Measurements from ENCODE around the gene USP5. TPM values are rescaled to one million over a fixed set of nuclear protein-coding genes. Genes with fewer than 3 reads are reported as not detected.

The USP5 gene
- polyA plus RNA-seq, 1 of the 3 experiments (the other 2 are of a cell fraction): 97.2 TPM

GRCh38 chr12:6830286-6830890, 21.6 kb upstream of the USP5 start:
- Histone ChIP-seq H3K4me1 (ENCODE audit: control insufficient read depth in 1 of 2, insufficient read depth in 2 of 2, low read depth in 1 of 2, low read length in 1 of 2) (peaks cover 10 to 28% of the 10 kb centered on the region in 2 experiments; a peak in 3 of 4 replicates), H3K9ac (no peak overlapping the region), H3K9me3 (no peaks in the 10 kb centered on the region), H3K79me2 (ENCODE audit: insufficient read depth) (peaks cover 31% of the 10 kb centered on the region), H2AFZ (ENCODE audit: low read depth) (no peak overlapping the region), H4K20me1 (ENCODE audit: insufficient read depth) (0 out of 2 replicates have a peak, but pooled peaks cover 6% of the 10 kb centered on the region), H3F3A (replicated peaks; ENCODE audit: insufficient read depth) (peaks cover 8% of the 10 kb centered on the region), H3K36me3 (replicated peaks in 1 of 2; ENCODE audit: control insufficient read depth in 1 of 2, insufficient read depth in 2 of 2, low read length in 1 of 2) (peaks cover 26 to 38% of the 10 kb centered on the region in 2 experiments), H3K27me3 (ENCODE audit: insufficient read depth) (no peaks in the 10 kb centered on the region), H3K4me3 (ENCODE audit: low read depth in 2 of 2, low read length in 1 of 2) (peak overlapping the region in 1 of 2 experiments; percentile 73; a peak in 2 of 4 replicates), H3K9me2 (no peaks in the 10 kb centered on the region), H3K27ac (ENCODE audit: low read depth in 2 of 2, low read length in 1 of 2) (peak overlapping the region in 1 of 2 experiments; percentile 93; a peak in 1 of 4 replicates), H3K4me2 (peak overlapping the region; percentile 94)
- DNase-seq: no peak
- TF ChIP-seq GABPA (IDR thresholded peaks at IDR 0.05; ENCODE audit: low read depth): no peak
- no peak for TF ChIP-seq YY1 (IDR thresholded peaks at IDR 0.05; ENCODE audit: low read depth)
- TF ChIP-seq RCOR1 (IDR thresholded peaks at IDR 0.05; ENCODE audit: low read length): no peak
- TF ChIP-seq EZH2phosphoT487 (IDR thresholded peaks at IDR 0.05; ENCODE audit: borderline replicate concordance, low read depth): no peak
- TF ChIP-seq SIN3A (IDR thresholded peaks at IDR 0.05; ENCODE audit: borderline replicate concordance, low read depth, low read length): no peak
- 90% methylated on average over 9 of the region's 11 CpGs for WGBS (ENCODE audit: low lambda C conversion rate)
- CTCF ChIA-PET: interaction anchor here (0.6 to 14.1 kb wide), 10 partner anchors 14 to 106 kb away, joined by 3 to 246 read pairs (median 4); partner anchors contain the start of genes CDCA3, COPS7A, GNB3 and MLF2
- POLR2A ChIA-PET: interaction anchor here (2.0 to 7.0 kb wide), 3 partner anchors 10 to 77 kb away, joined by 5 to 46 read pairs (median 25); partner anchors contain the start of genes CDCA3, MLF2 and USP5

GRCh38 chr12:6830999-6831398, 21.0 kb upstream of the USP5 start:
- Histone ChIP-seq H3K4me1 (ENCODE audit: control insufficient read depth in 1 of 2, insufficient read depth in 2 of 2, low read depth in 1 of 2, low read length in 1 of 2) (peaks cover 5 to 23% of the 10 kb centered on the region in 2 experiments; a peak in 2 of 4 replicates), H4K20me1 (ENCODE audit: insufficient read depth) (0 out of 2 replicates have a peak, but pooled peaks cover 8% of the 10 kb centered on the region), H3K79me2 (ENCODE audit: insufficient read depth) (peaks cover 31% of the 10 kb centered on the region), H3K27ac (ENCODE audit: low read depth in 2 of 2, low read length in 1 of 2) (no peak overlapping the region), H3K36me3 (replicated peaks in 1 of 2; ENCODE audit: control insufficient read depth in 1 of 2, insufficient read depth in 2 of 2, low read length in 1 of 2) (peaks cover 28 to 38% of the 10 kb centered on the region in 2 experiments), H3K9me2 (no peaks in the 10 kb centered on the region), H3K27me3 (ENCODE audit: insufficient read depth) (no peaks in the 10 kb centered on the region), H3K4me2 (no peak overlapping the region), H3K9ac (no peak overlapping the region), H3F3A (replicated peaks; ENCODE audit: insufficient read depth) (peaks cover 5% of the 10 kb centered on the region), H2AFZ (ENCODE audit: low read depth) (no peak overlapping the region), H3K4me3 (ENCODE audit: low read depth in 2 of 2, low read length in 1 of 2) (no peak overlapping the region), H3K9me3 (no peaks in the 10 kb centered on the region)
- no peak for DNase-seq
- POLR2A ChIA-PET: interaction anchor here (4.0 kb wide), 1 partner anchor 21 kb away, joined by 25 read pairs; the partner anchor contains the start of genes CDCA3 and USP5
- 100% methylated on average over 2 of the region's 6 CpGs for WGBS (ENCODE audit: low lambda C conversion rate)
- CTCF ChIA-PET: interaction anchor here (0.9 to 14.1 kb wide), 6 partner anchors 17 to 77 kb away, joined by 3 to 246 read pairs (median 46); partner anchors contain the start of genes CDCA3, GNB3, MLF2 and PTMS
- TF ChIP-seq CTCF (IDR thresholded peaks at IDR 0.05): no peak
- TF ChIP-seq GATA2 (CRISPR knock-in tag; IDR thresholded peaks at IDR 0.05): no peak
- no peak for TF ChIP-seq RFX5 (IDR thresholded peaks at IDR 0.05; ENCODE audit: low read length)
- TF ChIP-seq REST (IDR thresholded peaks at IDR 0.05; ENCODE audit: low read depth, low read length): no peak
- no peak for TF ChIP-seq JUND (IDR thresholded peaks at IDR 0.05)
- TF ChIP-seq ZBTB33 (IDR thresholded peaks at IDR 0.05; ENCODE audit: borderline replicate concordance, low read depth): no peak
- no peak for TF ChIP-seq FOXM1 (IDR thresholded peaks at IDR 0.05; ENCODE audit: low read depth)
- no peak for TF ChIP-seq MXI1 (IDR thresholded peaks at IDR 0.05; ENCODE audit: low read depth, low read length)
- TF ChIP-seq YY1 (IDR thresholded peaks at IDR 0.05; ENCODE audit: low read depth): no peak
- TF ChIP-seq NRF1 (IDR thresholded peaks at IDR 0.05; ENCODE audit: low read depth, low read length): no peak
- TF ChIP-seq MAX (IDR thresholded peaks at IDR 0.05; ENCODE audit: low read depth): no peak
- TF ChIP-seq IRF3 (IDR thresholded peaks at IDR 0.05; ENCODE audit: low read depth, low read length): no peak
- no peak for TF ChIP-seq POLR2AphosphoS5 (IDR thresholded peaks at IDR 0.05; ENCODE audit: low read depth, low read length)
